Activated T-cell treated with anti-CD3 and anti-CD28 coated beads for 24 hours (primary cell): ENCODE results near the gene CEP57.
"Not testable (repeated sequence)": the region's sequence is repeated elsewhere in the genome, so short reads cannot be mapped to it uniquely, and the experiment has no call there.

ENCODE experiments used
- DNase-seq: peaks from one replicate; pipeline ENCODE4 v3.0.0-alpha.2; 2020; ENCODE audit warnings: low read depth

The CEP57 gene

DNA sequence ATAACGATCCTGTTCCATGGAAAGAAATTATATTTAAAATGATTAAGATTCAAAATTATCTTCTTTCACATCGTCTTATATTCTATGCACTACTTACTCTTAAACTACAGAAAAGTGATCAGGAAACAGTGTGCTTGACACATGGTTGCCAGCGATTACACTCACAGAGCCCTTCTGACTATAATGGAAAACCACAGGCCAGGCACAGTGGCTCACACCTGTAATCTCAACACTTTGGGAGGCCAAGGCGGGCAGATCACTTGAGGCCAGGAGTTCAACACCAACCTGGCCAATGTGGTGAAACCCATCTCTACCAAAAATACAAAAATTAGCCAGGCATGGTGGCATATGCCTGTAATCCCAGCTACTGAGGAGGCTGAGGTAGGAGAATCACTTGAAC, 69.7 kb downstream of the CEP57 start:
- DNase-seq: not testable (repeated sequence)

DNA sequence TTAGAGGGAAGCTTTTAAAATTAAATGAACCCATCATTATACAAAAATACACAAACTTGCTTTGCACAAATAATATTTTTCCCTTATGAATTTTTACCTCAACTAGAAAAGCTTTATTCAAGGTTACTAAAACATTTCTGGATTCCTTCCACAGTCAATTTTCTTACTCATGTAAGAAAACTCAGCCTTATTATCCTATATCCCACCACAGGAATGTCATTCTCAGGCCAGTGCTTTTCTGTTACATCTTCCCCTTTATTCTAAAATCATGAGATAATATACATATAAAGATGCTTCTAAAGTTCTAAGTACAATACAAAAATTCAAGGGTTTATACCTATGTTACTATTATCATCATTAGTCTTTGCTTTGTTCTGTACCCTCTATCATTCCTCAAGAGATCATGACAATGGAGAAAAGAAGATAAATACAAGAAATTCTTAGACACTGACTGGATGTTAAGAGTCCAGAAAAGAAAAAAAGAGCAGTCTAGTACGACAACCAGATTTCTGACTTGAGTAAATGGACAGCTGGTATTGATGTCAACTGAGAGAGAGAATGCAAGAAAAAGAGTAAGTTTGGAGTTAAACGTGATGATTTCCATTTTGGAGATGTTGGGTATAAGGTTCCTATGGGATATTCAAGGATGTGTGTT, 73.3 kb downstream of the CEP57 start:
- no peak for DNase-seq

DNA sequence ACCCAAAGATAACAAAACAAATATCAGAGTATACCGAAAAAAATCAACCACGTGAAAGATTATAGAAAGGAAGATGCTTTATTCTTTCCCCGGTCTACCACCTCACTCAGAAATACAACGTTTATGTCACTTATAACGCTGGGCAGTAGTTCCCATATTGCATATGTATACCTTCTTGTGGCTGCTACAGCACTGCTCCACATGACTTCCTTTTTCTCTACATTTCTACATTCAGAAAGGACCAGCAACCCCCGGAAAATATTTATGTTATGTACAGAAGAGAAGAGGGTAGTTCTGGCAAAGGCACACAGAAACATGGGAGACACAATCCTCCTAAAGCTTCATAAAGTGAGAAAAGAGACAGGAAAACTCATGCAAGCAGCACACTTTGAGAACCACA, 76.8 kb downstream of the CEP57 start:
- no peak for DNase-seq

DNA sequence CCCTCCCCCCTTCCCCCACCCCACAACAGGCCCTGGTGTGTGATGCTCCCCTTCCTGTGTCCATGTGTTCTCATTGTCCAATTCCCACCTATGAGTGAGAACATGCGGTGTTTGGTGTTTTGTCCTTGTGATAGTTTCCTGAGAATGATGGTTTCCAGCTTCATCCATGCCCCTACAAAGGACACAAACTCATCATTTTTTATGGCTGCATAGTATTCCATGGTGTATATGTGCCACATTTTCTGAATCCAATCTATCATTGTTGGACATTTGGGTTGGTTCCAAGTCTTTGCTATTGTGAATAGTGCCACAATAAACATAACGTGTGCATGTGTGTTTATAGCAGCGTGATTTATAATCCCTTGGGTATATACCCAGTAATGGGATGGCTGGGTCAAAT, 80.6 kb downstream of the CEP57 start:
- not testable (repeated sequence) for DNase-seq

DNA sequence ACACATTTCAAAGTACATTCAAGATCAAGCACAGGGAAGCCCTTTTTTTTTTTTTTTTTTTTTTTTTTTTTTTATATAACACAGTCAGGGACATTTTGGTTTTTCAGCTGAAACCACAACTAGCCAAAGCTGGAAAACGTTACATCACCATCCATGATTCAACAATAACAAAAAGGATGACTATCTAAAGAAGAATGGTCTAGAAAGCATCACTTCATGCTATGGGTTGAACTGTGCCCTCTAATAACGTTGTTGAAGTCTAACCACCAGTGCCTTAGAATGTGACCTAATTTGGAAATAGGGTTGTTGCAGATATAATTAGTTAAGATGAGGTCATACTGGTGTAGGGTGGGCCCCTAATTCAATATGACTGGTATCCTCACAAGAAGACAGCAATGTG, 87.0 kb downstream of the CEP57 start:
- no peak for DNase-seq
